ENCODE measurements around the gene DIDO1. TPM values are rescaled to one million over a fixed set of nuclear protein-coding genes. Genes with fewer than 3 reads are reported as not detected.
"Not testable (repeated sequence)": the region's sequence is repeated elsewhere in the genome, so short reads cannot be mapped to it uniquely, and the experiment has no call there.

The DIDO1 gene
- total RNA-seq, 1 experiment from 2014 or later, result 16.9 TPM

- no peak for DNase-seq (ENCODE audit: low spot score)
These were observed 69.2 kb downstream of the DIDO1 start for GRCh38 chr20:62856931-62857619.

- no peak for DNase-seq (ENCODE audit: low spot score)
These were observed 71.2 kb downstream of the DIDO1 start for GRCh38 chr20:62855120-62855519.

- no peak for DNase-seq (ENCODE audit: low spot score)
These were observed 72.2 kb downstream of the DIDO1 start for GRCh38 chr20:62854121-62854520.

GRCh38 chr20:62853304-62853703, 73.0 kb downstream of the DIDO1 start:
- not testable (repeated sequence) for DNase-seq (ENCODE audit: low spot score)

DNA sequence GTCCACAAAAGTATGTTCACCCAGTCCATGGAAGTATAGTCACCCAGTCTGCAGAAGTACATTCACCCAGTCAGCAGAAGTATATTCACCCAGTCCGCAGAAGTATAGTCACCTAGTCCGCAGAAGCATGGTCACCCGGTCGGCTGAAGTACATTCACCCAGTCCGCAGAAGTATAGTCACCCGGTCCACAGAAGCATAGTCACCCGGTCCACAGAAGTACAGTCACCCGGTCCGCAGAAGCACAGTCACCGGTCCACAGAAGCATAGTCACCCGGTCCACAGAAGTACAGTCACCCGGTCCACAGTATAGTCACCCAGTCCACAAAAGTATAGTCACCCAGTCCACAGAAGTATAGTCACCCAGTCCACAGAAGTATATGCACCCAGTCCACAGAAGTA, 73.5 kb downstream of the DIDO1 start:
- no peak for DNase-seq (ENCODE audit: low spot score)

GRCh38 chr20:62852196-62852595, 74.1 kb downstream of the DIDO1 start:
- DNase-seq (ENCODE audit: low spot score), result no peak

GRCh38 chr20:62850333-62850974, 75.9 kb downstream of the DIDO1 start:
- DNase-seq (ENCODE audit: low spot score), result no peak

GRCh38 chr20:62849431-62849830, 76.9 kb downstream of the DIDO1 start:
- DNase-seq (ENCODE audit: low spot score), result no peak

DNA sequence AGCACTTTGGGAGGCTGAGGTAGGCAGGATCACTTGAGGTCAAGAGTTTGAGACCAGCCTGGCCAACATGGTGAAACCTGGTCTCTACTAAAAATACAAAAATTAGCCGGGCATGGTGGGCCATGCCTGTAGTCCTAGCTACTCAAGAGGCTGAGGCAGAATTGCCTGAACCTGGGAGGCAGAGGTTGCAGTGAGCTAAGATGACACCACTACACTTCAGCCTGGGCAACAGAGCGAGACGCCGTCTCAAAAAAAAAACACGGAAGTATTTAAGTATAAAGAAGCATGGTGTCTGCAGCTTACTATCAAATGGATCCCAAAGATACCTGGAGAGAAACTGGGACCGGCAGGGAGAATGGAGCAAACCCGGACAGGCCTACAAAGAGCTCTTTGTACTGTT, 77.4 kb downstream of the DIDO1 start:
- not testable (repeated sequence) for DNase-seq (ENCODE audit: low spot score)

- no peak for DNase-seq (ENCODE audit: low spot score)
These were observed 80.0 kb downstream of the DIDO1 start for GRCh38 chr20:62846166-62846890.

- DNase-seq (ENCODE audit: low spot score), result no peak
These were observed 80.7 kb downstream of the DIDO1 start for GRCh38 chr20:62845416-62846160.

- no peak for DNase-seq (ENCODE audit: low spot score)
These were observed 82.1 kb downstream of the DIDO1 start for GRCh38 chr20:62844182-62844581.

DNA sequence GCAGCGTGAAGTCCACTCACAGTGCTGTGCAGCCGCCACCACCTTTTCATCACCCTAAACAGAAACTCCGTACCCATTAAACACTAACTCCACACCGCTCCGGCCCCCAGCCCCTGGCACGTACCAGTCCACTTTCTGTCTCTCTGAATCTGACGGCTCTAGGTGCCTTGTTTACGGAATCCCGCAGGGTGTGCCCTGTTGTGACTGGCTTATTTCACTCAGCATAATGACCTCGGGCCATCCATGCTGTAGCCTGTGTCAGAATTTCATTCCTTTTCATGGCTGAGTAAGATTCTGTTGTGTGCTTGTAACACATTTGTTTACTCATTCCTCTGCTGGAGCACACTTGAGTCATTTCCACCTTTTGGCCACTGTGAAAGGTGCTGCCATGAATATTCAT, 82.6 kb downstream of the DIDO1 start:
- DNase-seq (ENCODE audit: low spot score), result no peak

DNA sequence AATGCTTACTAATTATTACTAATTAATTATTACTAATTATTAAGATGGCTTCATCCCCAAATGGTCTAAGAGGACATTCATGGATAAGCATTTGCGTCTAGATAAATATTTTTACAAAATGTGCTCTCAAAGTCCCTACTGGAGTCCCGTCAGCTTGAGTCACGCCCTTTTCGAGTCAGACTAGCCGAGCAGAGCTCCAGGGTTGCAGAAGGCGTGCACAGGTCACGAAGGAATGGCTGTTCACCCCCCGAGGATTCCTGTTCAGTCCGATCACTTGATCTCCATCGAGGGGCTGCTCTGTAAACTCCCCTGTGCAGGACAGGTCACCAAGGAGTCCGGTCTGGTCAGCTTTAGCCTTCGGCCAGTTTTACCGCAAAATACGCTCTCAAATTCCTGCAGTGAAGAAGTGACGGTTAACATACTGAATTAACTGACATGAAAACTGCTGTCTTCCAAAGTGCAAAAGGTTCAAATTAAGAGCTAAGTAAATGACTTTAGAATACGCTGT, 84.5 kb downstream of the DIDO1 start:
- no peak for DNase-seq (ENCODE audit: low spot score)

GRCh38 chr20:62840244-62841197, 85.8 kb downstream of the DIDO1 start:
- DNase-seq (ENCODE audit: low spot score), result no peak

DNA sequence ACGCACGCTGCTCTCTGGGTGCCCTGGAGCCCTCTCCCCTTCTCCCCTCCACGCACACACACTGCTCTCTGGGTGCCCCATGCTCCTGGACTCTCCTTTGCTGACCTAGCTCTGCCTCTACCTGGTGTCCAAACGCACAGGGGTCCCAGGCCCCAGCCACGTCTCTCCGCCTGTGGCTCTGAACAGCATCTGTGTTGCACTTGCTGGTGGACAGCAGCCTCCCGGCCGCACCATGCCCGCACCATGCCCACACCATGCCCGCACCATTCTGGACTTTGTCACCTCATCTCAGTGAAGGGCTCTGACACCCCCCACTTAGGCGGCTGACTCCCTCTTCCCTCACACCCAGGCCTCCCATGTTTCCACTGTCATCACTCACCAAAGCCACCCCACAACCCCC, 86.5 kb downstream of the DIDO1 start:
- DNase-seq (ENCODE audit: low spot score), result no peak

DNA sequence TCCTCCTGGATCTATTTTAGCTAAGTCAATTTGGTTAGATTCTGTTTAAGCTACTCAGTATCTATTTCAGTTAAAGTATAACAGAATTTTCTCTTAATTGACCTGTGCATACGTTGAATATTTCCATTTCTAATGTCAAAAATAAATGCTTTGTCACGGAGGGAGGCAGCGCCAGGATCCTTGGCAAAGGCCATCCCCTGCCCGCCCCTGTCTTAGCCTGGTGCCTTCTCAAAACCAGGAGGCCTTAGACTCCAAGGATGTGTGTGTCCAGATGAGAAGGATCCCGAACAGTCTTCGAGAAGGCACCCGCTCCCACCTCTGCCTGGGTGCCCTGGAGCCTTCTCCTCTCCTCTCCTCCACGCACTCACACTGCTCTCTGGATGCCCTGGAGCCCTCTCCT, 87.0 kb downstream of the DIDO1 start:
- DNase-seq (ENCODE audit: low spot score), result no peak

- DNase-seq (ENCODE audit: low spot score), result peak; percentile 57
These were observed 88.0 kb downstream of the DIDO1 start for GRCh38 chr20:62838128-62838891.

DNA sequence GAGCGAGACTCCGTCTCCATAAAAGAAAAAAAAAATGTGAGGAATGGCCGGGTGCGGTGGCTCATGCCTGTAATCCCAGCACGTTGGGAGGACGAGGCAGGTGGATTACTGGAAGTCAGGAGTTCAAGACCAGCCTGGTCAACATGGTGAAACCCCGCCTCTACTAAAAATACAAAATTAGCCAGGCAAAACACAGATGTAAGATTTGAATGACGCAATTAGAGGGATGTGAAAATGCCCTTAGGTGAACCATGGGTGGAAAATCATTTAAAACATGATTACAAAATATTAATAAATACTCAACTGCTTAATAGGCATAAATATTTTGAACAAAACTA, 88.5 kb downstream of the DIDO1 start:
- no peak for DNase-seq (ENCODE audit: low spot score)

GRCh38 chr20:62836967-62837490, 89.3 kb downstream of the DIDO1 start:
- DNase-seq (ENCODE audit: low spot score), result no peak

All from H4 (cell line).